Measurements from ENCODE around the gene MPHOSPH8.
"Not testable (repeated sequence)": the region's sequence is repeated elsewhere in the genome, so short reads cannot be mapped to it uniquely, and the experiment has no call there.

GRCh38 chr13:19709039-19709438, 75.6 kb downstream of the MPHOSPH8 start:
- not testable (repeated sequence) for TF ChIP-seq CTCF, POLR2A (IDR thresholded peaks at IDR 0.05)

Measured in esophagus squamous epithelium (tissue), 4 donors.